Measurements from ENCODE around the gene MAP3K9. TPM values are rescaled to one million over a fixed set of nuclear protein-coding genes. Genes with fewer than 3 reads are reported as not detected.
A peak's percentile ranks its signal among the peaks of the same experiment; 100 is the strongest.

Gene MAP3K9
- total and polyA plus RNA-seq, 10 of the 15 experiments (the other 5 are each of a cell fraction or from before 2014, with no cell fraction given), result 0.48 to 7.9 (median 2.9) TPM

DNA sequence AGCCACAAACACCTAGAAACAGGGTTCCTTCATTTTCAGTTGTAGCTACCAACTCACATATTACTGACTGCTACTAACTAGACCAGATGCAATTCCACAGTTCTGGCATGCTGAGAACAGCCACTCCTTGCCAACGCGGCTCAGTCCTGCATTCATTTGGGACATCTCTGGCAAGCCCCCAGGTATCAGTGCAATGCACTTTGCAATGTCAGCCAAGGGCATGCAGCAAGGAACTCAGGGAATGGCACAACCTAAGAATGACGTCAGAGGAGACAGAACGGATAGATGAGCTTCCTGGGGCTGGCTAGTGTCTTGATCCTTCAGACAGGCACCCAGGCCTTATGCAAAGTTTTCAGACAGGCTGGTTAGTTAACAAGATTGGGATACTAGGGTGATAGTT is 29.6 kb downstream of the MAP3K9 start:
- in situ Hi-C loops (cut with MboI) (no loop called here), intact Hi-C loops (cut with micrococcal nuclease; ENCODE audit: unreplicated experiment) (no loop called here)
- 99% methylated on average over 4 of the region's 4 CpGs for WGBS (ENCODE audit: insufficient coverage, insufficient replicate concordance, low lambda C conversion rate, missing lambda C conversion rate)
- SMC1A ChIA-PET (ENCODE audit: uncharacterized antibody, unreplicated experiment), result interaction anchor here (1.2 to 1.9 kb wide), 4 partner anchors 9 to 38 kb away, joined by 3 to 6 read pairs (median 4); partner anchors contain the start of gene MAP3K9
- BruUV-seq (replicated peaks), result no TSS peak
- no peaks in the 10 kb centered on the region for H3K27me3 ChIP-seq (replicated peaks in 1 of 2; ENCODE audit: control insufficient read depth in 2 of 2, insufficient read depth in 2 of 2, low read length in 1 of 2)
- RAD21 ChIA-PET (ENCODE audit: unreplicated experiment), result interaction anchor here (0.7 kb wide), 1 partner anchor 30 kb away, joined by 3 read pairs; the partner anchor contains the start of gene MAP3K9
- no peak overlapping the region for H3K9ac ChIP-seq (ENCODE audit: control insufficient read depth, insufficient read depth, low read length)
- no peaks in the 10 kb centered on the region; a peak in 2 of 4 replicates for H3K36me3 ChIP-seq (ENCODE audit: control insufficient read depth in 2 of 2, insufficient read depth in 2 of 2, low read length in 1 of 2)
- peaks cover 57% of the 10 kb centered on the region for H3K4me1 ChIP-seq (ENCODE audit: control insufficient read depth, insufficient read depth, low read length)
- no peak for DNase-seq (ENCODE audit: low read depth, low spot score)
- CTCF ChIA-PET, result no interaction called here
- H4K20me1 ChIP-seq (ENCODE audit: control insufficient read depth, insufficient read depth), result no peaks in the 10 kb centered on the region
- peak overlapping the region; percentile 75 for H3K4me2 ChIP-seq (ENCODE audit: control insufficient read depth, insufficient read depth)
- no peak for TF ChIP-seq SREBF2 (IDR thresholded peaks at IDR 0.05; ENCODE audit: low read length)
- no peak for TF ChIP-seq RB1 (IDR thresholded peaks at IDR 0.05; ENCODE audit: borderline replicate concordance)
- no peak for TF ChIP-seq ZNF274 (IDR thresholded peaks at IDR 0.05; ENCODE audit: insufficient read depth, insufficient read length)
- no peak for TF ChIP-seq CREM (IDR thresholded peaks at IDR 0.05; ENCODE audit: low read depth)
- no peak for TF ChIP-seq BRCA1 (IDR thresholded peaks at IDR 0.05; ENCODE audit: low read depth, low read length)
- TF ChIP-seq SIN3A (IDR thresholded peaks at IDR 0.05; ENCODE audit: low read depth, low read length), result no peak
- TF ChIP-seq IRF4 (IDR thresholded peaks at IDR 0.05; ENCODE audit: low read depth, low read length), result no peak
- TF ChIP-seq SIX5 (IDR thresholded peaks at IDR 0.05; ENCODE audit: low read depth, low read length, severe bottlenecking), result no peak
- no peak for TF ChIP-seq BCL11A (IDR thresholded peaks at IDR 0.05; ENCODE audit: low read depth, low read length)
- no peak for TF ChIP-seq NFIC (IDR thresholded peaks at IDR 0.05; ENCODE audit: low read depth, low read length)
- TF ChIP-seq, protein P1, sequence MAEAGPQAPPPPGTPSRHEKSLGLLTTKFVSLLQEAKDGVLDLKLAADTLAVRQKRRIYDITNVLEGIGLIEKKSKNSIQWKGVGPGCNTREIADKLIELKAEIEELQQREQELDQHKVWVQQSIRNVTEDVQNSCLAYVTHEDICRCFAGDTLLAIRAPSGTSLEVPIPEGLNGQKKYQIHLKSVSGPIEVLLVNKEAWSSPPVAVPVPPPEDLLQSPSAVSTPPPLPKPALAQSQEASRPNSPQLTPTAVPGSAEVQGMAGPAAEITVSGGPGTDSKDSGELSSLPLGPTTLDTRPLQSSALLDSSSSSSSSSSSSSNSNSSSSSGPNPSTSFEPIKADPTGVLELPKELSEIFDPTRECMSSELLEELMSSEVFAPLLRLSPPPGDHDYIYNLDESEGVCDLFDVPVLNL (IDR thresholded peaks at IDR 0.05; ENCODE audit: low read depth, low read length), result no peak
- no peak for TF ChIP-seq RFX5 (IDR thresholded peaks at IDR 0.05; ENCODE audit: low read depth, low read length)
- TF ChIP-seq MEF2A (IDR thresholded peaks at IDR 0.05; ENCODE audit: insufficient read depth, low read depth, low read length), result no peak
- TF ChIP-seq, protein P2, sequence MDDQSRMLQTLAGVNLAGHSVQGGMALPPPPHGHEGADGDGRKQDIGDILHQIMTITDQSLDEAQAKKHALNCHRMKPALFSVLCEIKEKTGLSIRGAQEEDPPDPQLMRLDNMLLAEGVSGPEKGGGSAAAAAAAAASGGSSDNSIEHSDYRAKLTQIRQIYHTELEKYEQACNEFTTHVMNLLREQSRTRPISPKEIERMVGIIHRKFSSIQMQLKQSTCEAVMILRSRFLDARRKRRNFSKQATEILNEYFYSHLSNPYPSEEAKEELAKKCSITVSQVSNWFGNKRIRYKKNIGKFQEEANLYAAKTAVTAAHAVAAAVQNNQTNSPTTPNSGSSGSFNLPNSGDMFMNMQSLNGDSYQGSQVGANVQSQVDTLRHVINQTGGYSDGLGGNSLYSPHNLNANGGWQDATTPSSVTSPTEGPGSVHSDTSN (IDR thresholded peaks at IDR 0.05; ENCODE audit: insufficient replicate concordance, low read depth, low read length), result no peak
- no peak for TF ChIP-seq SUZ12 (IDR thresholded peaks at IDR 0.05; ENCODE audit: unreplicated experiment)
- H3K27ac ChIP-seq (ENCODE audit: control insufficient read depth, insufficient read depth), result peak overlapping the region; percentile 60
- FAIRE-seq, result no peak
- H3K4me3 ChIP-seq, result peak overlapping the region; percentile 42; the same call in 1 of the 2 replicates
- peaks cover 2% of the 10 kb centered on the region for H3K79me2 ChIP-seq (ENCODE audit: control insufficient read depth, insufficient read depth, low read length)
- ATAC-seq, result no peak
- POLR2A ChIA-PET, result no interaction called here
- no peak overlapping the region for H2AFZ ChIP-seq (ENCODE audit: control insufficient read depth, low read depth, low read length)
- H3K9me3 ChIP-seq (replicated peaks; ENCODE audit: control insufficient read depth, insufficient read depth, low read length), result no peaks in the 10 kb centered on the region
